H1 (cell line): ENCODE data around the gene KCNH4. TPM values are rescaled to one million over a fixed set of nuclear protein-coding genes. Genes with fewer than 3 reads are reported as not detected.

Source experiments
- CTCF ChIA-PET: fragments of 300-600 bp; sonication (Branson Sonifier 250); formaldehyde crosslinking; loops from one replicate; lab custom pipeline; 2021; ENCODE audit not compliant: partially characterized antibody; lab: Charles Lee
- POLR2A ChIA-PET: fragments of 300-600 bp; sonication (Branson Sonifier 250); formaldehyde crosslinking; loops from one replicate; lab custom pipeline; 2021; ENCODE audit warnings: inconsistent platforms; ENCODE audit not compliant: partially characterized antibody; lab: Charles Lee
- DNase-seq, 2 experiments: peaks; one replicate each; pipeline versions ENCODE4 v3.0.0 to v3.0.0-alpha.2; 2010 to 2022; ENCODE audit warnings: low spot score in 2 of 2, low read depth in 1 of 2, mixed read lengths in 1 of 2
- FAIRE-seq: peaks from 2 replicates; lab custom pipeline; 2011; peaks lifted over from hg19 to GRCh38; lab: Jason Lieb, UNC
- H2AFZ ChIP-seq: 2 replicates; pipeline ENCODE4 v1.8.1; 2012; ENCODE audit warnings: low read length, inconsistent platforms
- H2AK5ac ChIP-seq: 2 replicates; pipeline ENCODE4 v1.6.1; 2013; ENCODE audit warnings: low read depth, low read length
- H2BK120ac ChIP-seq: replicated peaks from 2 replicates; pipeline ENCODE3; 2013; ENCODE audit warnings: low read depth, low read length, inconsistent platforms
- H2BK12ac ChIP-seq: 2 replicates; pipeline ENCODE4 v1.6.1; 2013; ENCODE audit warnings: low read depth, low read length
- H2BK15ac ChIP-seq: 2 replicates; pipeline ENCODE4 v1.6.1; 2013; ENCODE audit warnings: low read length
- H2BK20ac ChIP-seq: 2 replicates; pipeline ENCODE4 v1.6.1; 2013; ENCODE audit warnings: low read length
- H2BK5ac ChIP-seq: 2 replicates; pipeline ENCODE4 v1.6.1; 2013; ENCODE audit warnings: low read depth, low read length
- H3K14ac ChIP-seq: 2 replicates; pipeline ENCODE4 v1.6.1; 2013; ENCODE audit warnings: inconsistent platforms; ENCODE audit not compliant: insufficient read length
- H3K18ac ChIP-seq: 2 replicates; pipeline ENCODE4 v1.6.1; 2013; ENCODE audit warnings: low read length; ENCODE audit errors: extremely low read depth
- H3K23ac ChIP-seq: 2 replicates; pipeline ENCODE4 v1.6.1; 2013; ENCODE audit warnings: inconsistent platforms; ENCODE audit not compliant: insufficient read length
- H3K23me2 ChIP-seq: 2 replicates; pipeline ENCODE4 v1.6.1; 2013; ENCODE audit warnings: low read depth, low read length
- H3K27ac ChIP-seq: 2 replicates; pipeline ENCODE4 v1.6.1; 2011; ENCODE audit warnings: low read depth, low read length, inconsistent platforms
- H3K27me3 ChIP-seq, 4 experiments: replicated peaks in 1 of 4; 1 replicate in 1 of 4; 2 replicates in 3 of 4; pipeline versions ENCODE4 v1.6.1 to v1.8.1; 2011 to 2013; ENCODE audit warnings: low read length in 3 of 4, mild to moderate bottlenecking in 3 of 4, inconsistent platforms in 2 of 4, mixed read lengths in 2 of 4, moderate library complexity in 1 of 4; ENCODE audit not compliant: control insufficient read depth in 3 of 4, insufficient read depth in 3 of 4; ENCODE audit errors: extremely low read depth in 1 of 4
- H3K36me3 ChIP-seq, 4 experiments: 2 replicates each; pipeline versions ENCODE4 v1.6.1 to v1.8.1; 2011 to 2013; ENCODE audit warnings: mild to moderate bottlenecking in 4 of 4, low read length in 3 of 4, moderate library complexity in 2 of 4, control low read depth in 1 of 4, inconsistent platforms in 1 of 4; ENCODE audit not compliant: insufficient read depth in 4 of 4, control insufficient read depth in 2 of 4
- H3K4ac ChIP-seq: replicated peaks from 2 replicates; pipeline ENCODE3; 2013; ENCODE audit warnings: low read length, low read depth, mixed read lengths, inconsistent platforms; ENCODE audit not compliant: insufficient read length
- H3K4me1 ChIP-seq, 4 experiments: replicated peaks in 1 of 4; 1 replicate in 1 of 4; 2 replicates in 3 of 4; pipeline versions ENCODE4 v1.6.1 to v1.8.1; 2011 to 2013; ENCODE audit warnings: low read length in 3 of 4, inconsistent platforms in 2 of 4, mixed read lengths in 1 of 4; ENCODE audit not compliant: insufficient read depth in 4 of 4, control insufficient read depth in 3 of 4
- H3K4me2 ChIP-seq, 2 experiments: 2 replicates each; pipeline versions ENCODE4 v1.6.1 to v1.8.1; 2011 to 2013; ENCODE audit warnings: low read depth in 2 of 2, low read length in 2 of 2, control low read depth in 1 of 2, inconsistent platforms in 1 of 2, mild to moderate bottlenecking in 1 of 2; ENCODE audit not compliant: insufficient read depth in 1 of 2
- H3K4me3 ChIP-seq, 4 experiments: fragments of 200-600, 300-600 bp in 1 of 4; sonication (generic), shearing (Covaris generic), sonication (Bioruptor Twin) in 1 of 4; 2 replicates each; pipeline versions ENCODE4 v1.5.1 to v1.8.1; 2011 to 2016; ENCODE audit warnings: low read length in 4 of 4, low read depth in 3 of 4, control low read depth in 2 of 4, inconsistent platforms in 2 of 4, mild to moderate bottlenecking in 2 of 4, mixed read lengths in 1 of 4, moderate library complexity in 1 of 4; ENCODE audit not compliant: insufficient read depth in 2 of 4; ENCODE audit errors: extremely low read depth in 1 of 4
- H3K56ac ChIP-seq: replicated peaks from 2 replicates; pipeline ENCODE3; 2013; ENCODE audit warnings: low read depth, mild to moderate bottlenecking, mixed read lengths, low read length, inconsistent platforms; ENCODE audit not compliant: insufficient read length
- H3K79me1 ChIP-seq: 2 replicates; pipeline ENCODE4 v1.6.1; 2013; ENCODE audit warnings: low read depth, low read length, control low read depth
- H3K79me2 ChIP-seq, 2 experiments: 2 replicates each; pipeline versions ENCODE4 v1.6.1 to v1.8.1; 2012 to 2013; ENCODE audit warnings: low read length in 2 of 2, mild to moderate bottlenecking in 2 of 2, inconsistent platforms in 1 of 2; ENCODE audit not compliant: insufficient read depth in 2 of 2, control insufficient read depth in 1 of 2
- H3K9ac ChIP-seq, 4 experiments: replicated peaks in 1 of 4; 1 replicate in 1 of 4; 2 replicates in 3 of 4; pipeline versions ENCODE4 v1.6.1 to v1.8.1; 2011 to 2013; ENCODE audit warnings: low read depth in 3 of 4, low read length in 3 of 4, control low read depth in 2 of 4, mild to moderate bottlenecking in 2 of 4, moderate library complexity in 2 of 4, inconsistent platforms in 1 of 4; ENCODE audit errors: extremely low read depth in 1 of 4
- H3K9me3 ChIP-seq, 2 experiments: 2 replicates each; pipeline versions ENCODE4 v1.6.1 to v1.8.1; 2012 to 2013; ENCODE audit warnings: mild to moderate bottlenecking in 2 of 2, moderate library complexity in 2 of 2, control low read depth in 1 of 2, inconsistent platforms in 1 of 2, low read depth in 1 of 2, low read length in 1 of 2, mixed read lengths in 1 of 2; ENCODE audit not compliant: insufficient read depth in 2 of 2
- H4K20me1 ChIP-seq, 2 experiments: replicated peaks in 1 of 2; 2 replicates each; pipeline versions ENCODE3 to v1.8.1; 2011 to 2013; ENCODE audit warnings: inconsistent platforms in 2 of 2, low read length in 2 of 2, mild to moderate bottlenecking in 1 of 2; ENCODE audit not compliant: insufficient read depth in 2 of 2, control insufficient read depth in 1 of 2
- H4K5ac ChIP-seq: 2 replicates; pipeline ENCODE4 v1.6.1; 2013; ENCODE audit warnings: low read length, low read depth, mixed read lengths, inconsistent platforms; ENCODE audit not compliant: insufficient read length
- H4K8ac ChIP-seq: 2 replicates; pipeline ENCODE4 v1.8.0; 2013; ENCODE audit warnings: mild to moderate bottlenecking, moderate library complexity, low read length, inconsistent platforms; ENCODE audit not compliant: insufficient read depth; ENCODE audit errors: extremely low read depth
- H4K91ac ChIP-seq: replicated peaks from 2 replicates; pipeline ENCODE3; 2013; ENCODE audit warnings: low read length, mixed read lengths, inconsistent platforms; ENCODE audit not compliant: insufficient read length
- BCL11A ChIP-seq, 2 experiments: IDR thresholded peaks; one replicate each; pipeline ENCODE4 v1.6.1; 2011; ENCODE audit warnings: low read depth in 2 of 2, low read length in 2 of 2, mild to moderate bottlenecking in 2 of 2
- CBX5 ChIP-seq: fragments of 300-800, 300-1000 bp; sonication (generic); IDR thresholded peaks from 2 replicates; pipeline ENCODE4 v1.7.1; 2016; ENCODE audit warnings: antibody characterized with exemption, low read length, low read depth
- KDM1A ChIP-seq: fragments of 200-600, 300-600 bp; sonication (generic); IDR thresholded peaks from 2 replicates; pipeline ENCODE4 v1.7.1; 2016; ENCODE audit warnings: mild to moderate bottlenecking, low read length, borderline replicate concordance
- KDM4A ChIP-seq: IDR thresholded peaks from one replicate; pipeline ENCODE4 v1.7.1; 2012; ENCODE audit warnings: low read depth, mild to moderate bottlenecking, moderate library complexity, low read length, inconsistent platforms; ENCODE audit not compliant: severe bottlenecking
- SAP30 ChIP-seq: fragments of 300-600 bp; sonication (generic); IDR thresholded peaks from 2 replicates; pipeline ENCODE4 v1.7.1; 2012; ENCODE audit warnings: low read length, moderate library complexity, mild to moderate bottlenecking, inconsistent platforms; ENCODE audit not compliant: insufficient read depth, insufficient replicate concordance
- SIN3A ChIP-seq, 2 experiments: IDR thresholded peaks in 1 of 2; conservative IDR thresholded peaks in 1 of 2; 2 replicates each; pipeline ENCODE4 v1.6.1; 2011 to 2012; ENCODE audit warnings: low read length in 2 of 2, improper control_type of control experiment in 1 of 2, low read depth in 1 of 2, mild to moderate bottlenecking in 1 of 2
- YY1 ChIP-seq: IDR thresholded peaks from 2 replicates; pipeline ENCODE4 v1.6.1; 2011; ENCODE audit warnings: low read depth, mild to moderate bottlenecking, low read length
- WGBS, 2 experiments: shearing (Covaris generic) in 1 of 2; methylation state at CpG; one replicate each; pipeline versions ENCODE4 v1.1.6 to v1.1.7; 2013 to 2015; ENCODE audit warnings: low lambda C conversion rate in 2 of 2, mixed read lengths in 2 of 2, inconsistent platforms in 1 of 2, low coverage in 1 of 2, missing lambda C conversion rate in 1 of 2; ENCODE audit not compliant: insufficient replicate concordance in 2 of 2, insufficient coverage in 1 of 2, insufficient read length in 1 of 2; ENCODE audit errors: extremely low coverage in 1 of 2, missing lambda C conversion rate in 1 of 2; 5-methylcytosine and 5-hydroxymethylcytosine counted together
- polyA plus RNA-seq, 7 experiments: library from polyadenylated mRNA; depleted of rRNA in 3 of 7; stranded (reverse) in 5 of 7; unstranded in 2 of 7; fragments of >200 nt in 5 of 7; fragments of 200-250 nt in 2 of 7; gene quantifications; 1 replicate in 5 of 7; 2 replicates in 1 of 7; 4 replicates in 1 of 7; pipeline versions ENCODE4 v1.2.1 to v1.2.3, GENCODE V29; 2011 to 2013; ENCODE audit warnings: missing spikeins in 2 of 7, mixed read lengths in 2 of 7
- total RNA-seq: library from RNA; stranded (reverse); fragmentation: NEBNext Ultra II Directional; extraction: Animal tissue kit (Norgen Biotek cat#: 25700); gene quantifications from 2 replicates; pipeline ENCODE4 v1.2.1, GENCODE V29; 2021

The KCNH4 gene
- total and polyA plus RNA-seq, 2 of the 8 experiments (the other 6 are each of a cell fraction or from before 2014, with no cell fraction given): 0.44 to 0.47 TPM

- Histone ChIP-seq H2BK120ac (no peak overlapping the region), H3K9me3 (no peaks in the 10 kb centered on the region), H3K4me3 (no peak overlapping the region), H2AK5ac (no peak overlapping the region), H3K36me3 (no peaks in the 10 kb centered on the region), H3K4me1 (no peaks in the 10 kb centered on the region; a peak in 2 of 7 replicates), H4K20me1 (no peaks in the 10 kb centered on the region), H2BK20ac (no peak overlapping the region), H3K14ac (no peak overlapping the region), H4K91ac (no peak overlapping the region), H3K79me1 (no peaks in the 10 kb centered on the region), H3K23ac (no peak overlapping the region), H2BK5ac (no peak overlapping the region), H4K8ac (no peak overlapping the region), H3K56ac (no peak overlapping the region), H3K9ac (no peak overlapping the region), H2AFZ (no peak overlapping the region), H3K27ac (no peak overlapping the region), H4K5ac (no peak overlapping the region), H3K27me3 (no peaks in the 10 kb centered on the region), H3K79me2 (no peaks in the 10 kb centered on the region), H2BK15ac (no peak overlapping the region), H3K23me2 (no peaks in the 10 kb centered on the region), H3K4me2 (no peak overlapping the region)
- WGBS, 2 experiments: 93% methylated on average over 8 of the region's 8 CpGs; no CpG with 5 or more reads in 1 of the 2 experiments
- POLR2A ChIA-PET: interaction anchor here (0.7 kb wide), 1 partner anchor 36 kb away, joined by 3 read pairs; no protein-coding TSS in a partner anchor
- CTCF ChIA-PET: interaction anchor here (0.8 to 3.9 kb wide), 7 partner anchors 10 to 101 kb away, joined by 3 to 21 read pairs (median 4); partner anchors contain the start of genes KAT2A and KCNH4
- no peak for DNase-seq
- FAIRE-seq: no peak
- no peak for TF ChIP-seq SIN3A (conservative IDR thresholded peaks at IDR 0.05 in 1 of 2, IDR thresholded peaks at IDR 0.05 in 1 of 2; ENCODE audit: low read depth in 1 of 2, low read length in 2 of 2)
- TF ChIP-seq BCL11A (IDR thresholded peaks at IDR 0.05; ENCODE audit: low read depth in 2 of 2, low read length in 2 of 2): no peak
- no peak for TF ChIP-seq SAP30
- TF ChIP-seq KDM4A: no peak
- TF ChIP-seq KDM1A: no peak
- TF ChIP-seq YY1: no peak
- no peak for TF ChIP-seq CBX5
- TF ChIP-seq, all 59 proteins: peak for 0
- H3K4ac ChIP-seq: no peak overlapping the region
- no peak overlapping the region for H3K18ac ChIP-seq
- H2BK12ac ChIP-seq: peak overlapping the region; percentile 27; the same call in 1 of the 2 replicates
Measured at GRCh38 chr17:42167807-42168206, 13.1 kb downstream of the KCNH4 start.
